GM21367 (cell line): ENCODE results near the gene CENPF.
"Not testable (repeated sequence)": the region's sequence is repeated elsewhere in the genome, so short reads cannot be mapped to it uniquely, and the experiment has no call there.

Experiments
- ATAC-seq: cut with Tn5 transposase; IDR thresholded peaks from one replicate; pipeline ENCODE4 v1.9.1; 2021; ENCODE audit not compliant: unreplicated experiment

The CENPF gene

GRCh38 chr1:214602764-214603657, at the start of gene CENPF:
TSS of gene CENPF (plus strand) at chr1:214603195. CDS start at chr1:214613755, 10,560 bp downstream.
- peak; percentile 100 for ATAC-seq

GRCh38 chr1:214557952-214558735, 44.9 kb upstream of the CENPF start:
- ATAC-seq: peak; percentile 40

- no peak for ATAC-seq
Measured at GRCh38 chr1:214563881-214564280, 39.1 kb upstream of the CENPF start.

GRCh38 chr1:214565310-214565709, 37.7 kb upstream of the CENPF start:
- no peak for ATAC-seq

GRCh38 chr1:214566158-214567104, 36.6 kb upstream of the CENPF start:
- ATAC-seq: no peak

- no peak for ATAC-seq
Measured at GRCh38 chr1:214567481-214567980, 35.5 kb upstream of the CENPF start.

- no peak for ATAC-seq
Measured at GRCh38 chr1:214568328-214568727, 34.7 kb upstream of the CENPF start.

- ATAC-seq: no peak
Measured at GRCh38 chr1:214569357-214570004, 33.5 kb upstream of the CENPF start.

GRCh38 chr1:214570442-214570841, 32.6 kb upstream of the CENPF start:
- no peak for ATAC-seq

- ATAC-seq: no peak
Measured at GRCh38 chr1:214571281-214571680, 31.7 kb upstream of the CENPF start.

- no peak for ATAC-seq
Measured at GRCh38 chr1:214573386-214574318, 29.3 kb upstream of the CENPF start.

GRCh38 chr1:214574598-214575411, 28.2 kb upstream of the CENPF start:
- ATAC-seq: no peak

GRCh38 chr1:214576120-214576519, 26.9 kb upstream of the CENPF start:
- not testable (repeated sequence) for ATAC-seq

GRCh38 chr1:214579183-214579582, 23.8 kb upstream of the CENPF start:
- ATAC-seq: no peak

- no peak for ATAC-seq
Measured at GRCh38 chr1:214581785-214582184, 21.2 kb upstream of the CENPF start.

GRCh38 chr1:214582289-214582891, 20.6 kb upstream of the CENPF start:
- ATAC-seq: no peak

GRCh38 chr1:214583113-214583512, 19.9 kb upstream of the CENPF start:
- no peak for ATAC-seq
